GM23338 (cell line): ENCODE measurements around the gene VPS36. TPM values are rescaled to one million over a fixed set of nuclear protein-coding genes. Genes with fewer than 3 reads are reported as not detected.

Source experiments
- ATAC-seq: fragments of 200-7000 bp; cut with Tn5 transposase; 3 replicates; pipeline ENCODE4 v1.9.1; 2020
- DNase-seq: peaks from one replicate; pipeline ENCODE4 v3.0.0-alpha.2; 2015; ENCODE audit warnings: low spot score
- H2AFZ ChIP-seq: fragments of 200-600 bp; sonication (generic); 2 replicates; pipeline ENCODE4 v1.8.0; 2016; ENCODE audit warnings: antibody characterized with exemption, mild to moderate bottlenecking, moderate library complexity
- H3F3A ChIP-seq: fragments of 200-600 bp; sonication (generic); replicated peaks from 2 replicates; pipeline ENCODE4 v1.8.0; 2017; ENCODE audit warnings: antibody characterized with exemption, mixed run types, low read depth
- H3K27ac ChIP-seq: fragments of 200-600 bp; sonication (generic); 2 replicates; pipeline ENCODE4 v1.6.1; 2016; ENCODE audit warnings: low read depth
- H3K27me3 ChIP-seq: fragments of 200-600 bp; sonication (generic); 2 replicates; pipeline ENCODE4 v1.8.0; 2016; ENCODE audit warnings: mild to moderate bottlenecking, mixed run types, moderate library complexity; ENCODE audit not compliant: insufficient read depth
- H3K36me3 ChIP-seq: fragments of 200-600 bp; sonication (generic); 2 replicates; pipeline ENCODE4 v1.8.0; 2016; ENCODE audit warnings: mild to moderate bottlenecking; ENCODE audit not compliant: insufficient read depth
- H3K4me1 ChIP-seq: fragments of 200-600 bp; sonication (generic); 2 replicates; pipeline ENCODE4 v1.8.0; 2016; ENCODE audit warnings: mild to moderate bottlenecking, moderate library complexity; ENCODE audit not compliant: insufficient read depth
- H3K4me2 ChIP-seq: fragments of 200-600 bp; sonication (generic); 2 replicates; pipeline ENCODE4 v1.7.1; 2017; ENCODE audit warnings: mixed run types
- H3K4me3 ChIP-seq: fragments of 200-600 bp; sonication (generic); 2 replicates; pipeline ENCODE4 v1.6.1; 2016; ENCODE audit warnings: mixed run types
- H3K79me2 ChIP-seq: fragments of 200-600 bp; sonication (generic); replicated peaks from 2 replicates; pipeline ENCODE4 v1.8.0; 2017; ENCODE audit warnings: mild to moderate bottlenecking; ENCODE audit not compliant: insufficient read depth
- H3K9me2 ChIP-seq: fragments of 200-600 bp; sonication (generic); 2 replicates; pipeline ENCODE4 v1.8.0; 2017; ENCODE audit not compliant: insufficient read depth
- H4K20me1 ChIP-seq: fragments of 200-600 bp; sonication (generic); replicated peaks from 2 replicates; pipeline ENCODE4 v1.8.0; 2017; ENCODE audit warnings: mild to moderate bottlenecking; ENCODE audit not compliant: insufficient read depth
- H3K27ac Mint-ChIP-seq: 2 replicates; pipeline ENCODE4 v1.8.0; 2020; ENCODE audit warnings: inconsistent platforms, mild to moderate bottlenecking, moderate library complexity, mixed read lengths
- H3K27me3 Mint-ChIP-seq: 3 replicates; pipeline ENCODE4 v1.8.0; 2022; ENCODE audit warnings: low read depth, mild to moderate bottlenecking, moderate library complexity, mixed read lengths, inconsistent platforms; ENCODE audit not compliant: insufficient read depth, poor library complexity
- H3K36me3 Mint-ChIP-seq: 3 replicates; pipeline ENCODE4 v1.8.0; 2021; ENCODE audit warnings: low read depth, mild to moderate bottlenecking, inconsistent platforms, moderate library complexity, mixed read lengths
- H3K4me1 Mint-ChIP-seq: 3 replicates; pipeline ENCODE4 v1.8.0; 2020; ENCODE audit warnings: mild to moderate bottlenecking, inconsistent platforms, mixed read lengths
- H3K4me3 Mint-ChIP-seq: 3 replicates; pipeline ENCODE4 v1.8.0; 2021; ENCODE audit warnings: moderate library complexity, mild to moderate bottlenecking, inconsistent platforms, mixed read lengths
- H3K9me3 Mint-ChIP-seq: 3 replicates; pipeline ENCODE4 v1.8.0; 2020; ENCODE audit warnings: moderate library complexity, mild to moderate bottlenecking, inconsistent platforms, mixed read lengths
- CREB1 ChIP-seq: fragments of 250-450 bp; sonication (Bioruptor Pico); IDR thresholded peaks from 2 replicates; pipeline ENCODE4 v1.5.0; 2020; ENCODE audit warnings: low read depth, mild to moderate bottlenecking, moderate library complexity
- ETS1 ChIP-seq: IDR thresholded peaks from 2 replicates; pipeline ENCODE4 v1.6.1; 2016; ENCODE audit warnings: antibody characterized with exemption
- EZH2 ChIP-seq: fragments of 200-600 bp; sonication (generic); IDR thresholded peaks from one replicate; pipeline ENCODE4 v1.8.0; 2017; ENCODE audit warnings: antibody characterized with exemption, mild to moderate bottlenecking, low read depth; ENCODE audit not compliant: unreplicated experiment
- EZH2phosphoT487 ChIP-seq: fragments of 200-600 bp; sonication (generic); IDR thresholded peaks from one replicate; pipeline ENCODE4 v1.8.1; 2018; ENCODE audit warnings: antibody characterized with exemption; ENCODE audit not compliant: unreplicated experiment
- JUNB ChIP-seq: IDR thresholded peaks from one replicate; pipeline ENCODE4 v1.6.1; 2016; ENCODE audit warnings: antibody characterized with exemption; ENCODE audit not compliant: unreplicated experiment
- POLR2AphosphoS5 ChIP-seq: IDR thresholded peaks from 2 replicates; pipeline ENCODE4 v1.6.1; 2016; ENCODE audit warnings: antibody characterized with exemption, low read depth
- STAT1 ChIP-seq: IDR thresholded peaks from one replicate; pipeline ENCODE4 v1.6.1; 2016; ENCODE audit warnings: antibody characterized with exemption; ENCODE audit not compliant: unreplicated experiment
- ZNF114 ChIP-seq: fragments of 250-450 bp; sonication (Bioruptor Pico); IDR thresholded peaks from 2 replicates; pipeline ENCODE4 v1.5.0; 2020; ENCODE audit warnings: mild to moderate bottlenecking, moderate library complexity
- ZNF331 ChIP-seq: fragments of 250-450 bp; sonication (Bioruptor Pico); IDR thresholded peaks from 2 replicates; pipeline ENCODE4 v1.5.0; 2020; ENCODE audit warnings: low read depth, mild to moderate bottlenecking, moderate library complexity
- ZNF462 ChIP-seq: fragments of 250-450 bp; sonication (Bioruptor Pico); IDR thresholded peaks from 2 replicates; pipeline ENCODE4 v1.5.0; 2020; ENCODE audit warnings: mild to moderate bottlenecking, moderate library complexity
- long read RNA-seq: library from polyadenylated mRNA; unstranded; transcript quantifications from one replicate; pipeline ENCODE4 v2.0.0, GENCODE V29; 2020; ENCODE audit not compliant: unreplicated experiment
- polyA plus RNA-seq: library from polyadenylated mRNA; unstranded; fragments of >200 nt; fragmentation: Nextera tagmentation; extraction: Ambion mirVana; gene quantifications from 2 replicates; pipeline ENCODE4 v1.2.1, GENCODE V29; 2016
- total RNA-seq: library from RNA; depleted of rRNA; stranded (reverse); fragments of >200 nt; shearing (Covaris generic); gene quantifications from 2 replicates; pipeline ENCODE4 v1.2.3, GENCODE V29; 2014; rRNA removed
- TF ChIP-seq, protein P1 (sequence below), 2 experiments: fragments of 200-600 bp in 1 of 2; sonication (generic) in 1 of 2; conservative IDR thresholded peaks; 2 replicates each; pipeline versions ENCODE4 v1.5.1 to v1.6.1; 2016 to 2017; ENCODE audit warnings: antibody characterized with exemption in 2 of 2, low read depth in 2 of 2, mild to moderate bottlenecking in 2 of 2, moderate library complexity in 1 of 2

VPS36 gene, protein sequence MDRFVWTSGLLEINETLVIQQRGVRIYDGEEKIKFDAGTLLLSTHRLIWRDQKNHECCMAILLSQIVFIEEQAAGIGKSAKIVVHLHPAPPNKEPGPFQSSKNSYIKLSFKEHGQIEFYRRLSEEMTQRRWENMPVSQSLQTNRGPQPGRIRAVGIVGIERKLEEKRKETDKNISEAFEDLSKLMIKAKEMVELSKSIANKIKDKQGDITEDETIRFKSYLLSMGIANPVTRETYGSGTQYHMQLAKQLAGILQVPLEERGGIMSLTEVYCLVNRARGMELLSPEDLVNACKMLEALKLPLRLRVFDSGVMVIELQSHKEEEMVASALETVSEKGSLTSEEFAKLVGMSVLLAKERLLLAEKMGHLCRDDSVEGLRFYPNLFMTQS
- 33.8 and 36.2 TPM in 2 replicates for total RNA-seq
- 25.7 and 28.9 TPM in 2 replicates for polyA plus RNA-seq
- long read RNA-seq, full-length matches to known transcripts, result 2 of 8 reads
- long read RNA-seq, partial matches to known transcripts, result 5 of 8 reads
- long read RNA-seq, other reads (novel, unspliced or antisense), result 1 of 8 reads

GRCh38 chr13:52450012-52450792 lies at the start of gene VPS36:
VPS36 (minus strand) TSS chr13:52450634; CDS start chr13:52450594, 40 bp downstream.
- peaks cover 12% of the 10 kb centered on the region for H3K4me1 Mint-ChIP-seq
- no peak; the same call in 1 of the 2 replicates for TF ChIP-seq ETS1
- TF ChIP-seq ZNF114, result no peak
- no peak for TF ChIP-seq EZH2
- no peak for TF ChIP-seq STAT1
- TF ChIP-seq EZH2phosphoT487, result no peak
- TF ChIP-seq ZNF462 (CRISPR knock-in tag), result no peak
- TF ChIP-seq, protein P1, sequence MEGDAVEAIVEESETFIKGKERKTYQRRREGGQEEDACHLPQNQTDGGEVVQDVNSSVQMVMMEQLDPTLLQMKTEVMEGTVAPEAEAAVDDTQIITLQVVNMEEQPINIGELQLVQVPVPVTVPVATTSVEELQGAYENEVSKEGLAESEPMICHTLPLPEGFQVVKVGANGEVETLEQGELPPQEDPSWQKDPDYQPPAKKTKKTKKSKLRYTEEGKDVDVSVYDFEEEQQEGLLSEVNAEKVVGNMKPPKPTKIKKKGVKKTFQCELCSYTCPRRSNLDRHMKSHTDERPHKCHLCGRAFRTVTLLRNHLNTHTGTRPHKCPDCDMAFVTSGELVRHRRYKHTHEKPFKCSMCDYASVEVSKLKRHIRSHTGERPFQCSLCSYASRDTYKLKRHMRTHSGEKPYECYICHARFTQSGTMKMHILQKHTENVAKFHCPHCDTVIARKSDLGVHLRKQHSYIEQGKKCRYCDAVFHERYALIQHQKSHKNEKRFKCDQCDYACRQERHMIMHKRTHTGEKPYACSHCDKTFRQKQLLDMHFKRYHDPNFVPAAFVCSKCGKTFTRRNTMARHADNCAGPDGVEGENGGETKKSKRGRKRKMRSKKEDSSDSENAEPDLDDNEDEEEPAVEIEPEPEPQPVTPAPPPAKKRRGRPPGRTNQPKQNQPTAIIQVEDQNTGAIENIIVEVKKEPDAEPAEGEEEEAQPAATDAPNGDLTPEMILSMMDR (conservative IDR thresholded peaks at IDR 0.05; ENCODE audit: low read depth in 2 of 2), result peak; percentile 78 to 96
- TF ChIP-seq POLR2AphosphoS5, result peak; percentile 84
- no peak for TF ChIP-seq JUNB
- no peak for TF ChIP-seq ZNF331
- TF ChIP-seq CREB1 (CRISPR knock-in tag), result peak; percentile 66

More at GRCh38 chr13:52450012-52450792, at the start of gene VPS36:
- no peaks in the 10 kb centered on the region for H3K36me3 Mint-ChIP-seq
- Histone ChIP-seq H2AFZ (peak within 1 kb of the TSS; percentile 88), H3K36me3 (no peaks in the 10 kb centered on the region), H3K27me3 (no peaks in the 10 kb centered on the region), H3K27ac (no peak within 1 kb of the TSS), H3K4me1 (peaks cover 11% of the 10 kb centered on the region; the same call in 1 of the 2 replicates), H3K9me2 (no peaks in the 10 kb centered on the region), H4K20me1 (peaks cover 15% of the 10 kb centered on the region; the same call in 1 of the 2 replicates), H3F3A (no peaks in the 10 kb centered on the region), H3K4me2 (peak within 1 kb of the TSS; percentile 79), H3K4me3 (peak within 1 kb of the TSS; percentile 74), H3K79me2 (peaks cover 39% of the 10 kb centered on the region)
- H3K4me3 Mint-ChIP-seq, result peak within 1 kb of the TSS; percentile 88
- ATAC-seq (peak; percentile 81), DNase-seq (peak; percentile 97)
- H3K9me3 Mint-ChIP-seq, result no peaks in the 10 kb centered on the region
- peaks cover 5% of the 10 kb centered on the region for H3K27me3 Mint-ChIP-seq
- no peak within 1 kb of the TSS; the same call in 1 of the 2 replicates for H3K27ac Mint-ChIP-seq
